Measurements from ENCODE around the gene STK38L. TPM values are rescaled to one million over a fixed set of nuclear protein-coding genes. Genes with fewer than 3 reads are reported as not detected.

Gene STK38L
- total and polyA plus RNA-seq, 2 of the 4 experiments (the other 2 are of a cell fraction), result 5.1 to 7.2 TPM

GRCh38 chr12:27303139-27304111, 59.3 kb downstream of the STK38L start:
- Histone ChIP-seq H3K79me1 (ENCODE audit: low read depth in 1 of 2, low read length in 2 of 2) (peaks cover 0 to 3% of the 10 kb centered on the region in 2 experiments; a peak in 1 of 4 replicates), H2AFZ (replicated peaks; ENCODE audit: low read length, poor library complexity) (no peak overlapping the region), H2AK9ac (replicated peaks; ENCODE audit: low read depth, low read length, poor library complexity) (peak overlapping the region; percentile 62), H2BK15ac (ENCODE audit: low read depth, low read length) (0 out of 3 replicates have a peak overlapping the region, but pooled peaks have one; percentile 65), H2BK5ac (ENCODE audit: low read depth, low read length, poor library complexity, severe bottlenecking) (peak overlapping the region; percentile 1), H3K9me3 (ENCODE audit: control insufficient read depth, insufficient read depth, low read length) (no peaks in the 10 kb centered on the region), H3K23ac (ENCODE audit: low read depth, low read length) (peak overlapping the region; percentile 79; the same call in 1 of the 2 replicates), H3K9me1 (ENCODE audit: insufficient read depth, low read length) (peaks cover 4% of the 10 kb centered on the region), H4K8ac (ENCODE audit: low read depth in 2 of 2, low read length in 2 of 2) (peak overlapping the region in 1 of 2 experiments; percentile 73; a peak in 2 of 4 replicates), H3K18ac (ENCODE audit: low read depth, low read length) (no peak overlapping the region), H3K14ac (replicated peaks; ENCODE audit: low read depth, low read length) (peak overlapping the region; percentile 68), H2BK20ac (ENCODE audit: low read depth, low read length) (peak overlapping the region; percentile 33; the same call in 1 of the 2 replicates), H4K5ac (ENCODE audit: low read depth, low read length) (no peak overlapping the region), H3K36me3 (ENCODE audit: control insufficient read depth, insufficient read depth, low read length) (peaks cover 10% of the 10 kb centered on the region), H4K91ac (ENCODE audit: insufficient read depth, low read depth, low read length) (0 out of 2 replicates have a peak overlapping the region, but pooled peaks have one; percentile 29), H4K20me1 (ENCODE audit: insufficient read depth, low read length) (peaks cover 3% of the 10 kb centered on the region; the same call in 1 of the 2 replicates), H3K4me3 (ENCODE audit: insufficient read depth, low read depth, low read length) (no peak overlapping the region), H2AK5ac (ENCODE audit: low read depth, low read length) (peak overlapping the region; percentile 84; the same call in 1 of the 2 replicates), H3K56ac (ENCODE audit: extremely low read depth, insufficient read depth, low read length) (no peak overlapping the region), H3K27me3 (ENCODE audit: control insufficient read depth, insufficient read depth, low read length) (no peaks in the 10 kb centered on the region), H2BK120ac (ENCODE audit: low read depth, low read length) (peak overlapping the region; percentile 53), H3K4me1 (ENCODE audit: control insufficient read depth, insufficient read depth, low read length) (peaks cover 4% of the 10 kb centered on the region), H3K9ac (ENCODE audit: low read depth, low read length) (no peak overlapping the region), H3K4me2 (ENCODE audit: low read depth, low read length) (no peak overlapping the region), H3K4ac (ENCODE audit: low read depth, low read length) (peak overlapping the region; percentile 72), H3K27ac (ENCODE audit: insufficient read depth, low read length) (no peak overlapping the region)
- DNase-seq, result peak; percentile 61
- in situ Hi-C loops (cut with MboI; ENCODE audit: low sequenced_read_pairs), result loop anchor here (5.0 kb wide), 1 partner anchor 286 kb away; no protein-coding TSS in a partner anchor
- peak; percentile 49 for ATAC-seq (ENCODE audit: low read depth)
- dilution Hi-C loops (cut with HindIII; ENCODE audit: low sequenced_read_pairs, unreplicated experiment), result no loop called here
- WGBS, 2 experiments (ENCODE audit: extremely low coverage in 2 of 2, insufficient read length in 1 of 2), result 80% methylated on average over 1 of the region's 3 CpGs; no CpG with 5 or more reads in 1 of the 2 experiments
- TF ChIP-seq FOS (IDR thresholded peaks at IDR 0.05; ENCODE audit: low read depth, low read length), result no peak
- no peak for TF ChIP-seq MAFK (IDR thresholded peaks at IDR 0.05; ENCODE audit: low read depth, low read length)
- no peak for TF ChIP-seq ELK1 (IDR thresholded peaks at IDR 0.05; ENCODE audit: borderline replicate concordance, low read depth, low read length)
- no peak for TF ChIP-seq CHD1 (IDR thresholded peaks at IDR 0.05; ENCODE audit: low read depth, low read length)
- CTCF ChIA-PET, result interaction anchor here (0.6 to 1.0 kb wide), 4 partner anchors 24 to 440 kb away, joined by 3 to 4 read pairs (median 4); no protein-coding TSS in a partner anchor
- intact Hi-C loops (cut with micrococcal nuclease), result loop anchor here (10.0 kb wide), 2 partner anchors 59 to 389 kb away; partner anchors contain the start of gene STK38L
- no TSS peak for BruUV-seq (replicated peaks)
- POLR2A ChIA-PET (ENCODE audit: unreplicated experiment), result no interaction called here

Measured in IMR-90 (cell line).